Activated naive CD8-positive, alpha-beta T cell treated with anti-CD3 and anti-CD28 coated beads, Interleukin-2, amount 50 U/mL, for 16 hours (primary cell): ENCODE data around the gene PRLH.
"Not testable (repeated sequence)": the region's sequence is repeated elsewhere in the genome, so short reads cannot be mapped to it uniquely, and the experiment has no call there.

ENCODE experiments used
- DNase-seq: peaks from one replicate; pipeline ENCODE4 v3.0.0-alpha.2; 2020; ENCODE audit warnings: low read depth, low spot score

Gene PRLH

DNA sequence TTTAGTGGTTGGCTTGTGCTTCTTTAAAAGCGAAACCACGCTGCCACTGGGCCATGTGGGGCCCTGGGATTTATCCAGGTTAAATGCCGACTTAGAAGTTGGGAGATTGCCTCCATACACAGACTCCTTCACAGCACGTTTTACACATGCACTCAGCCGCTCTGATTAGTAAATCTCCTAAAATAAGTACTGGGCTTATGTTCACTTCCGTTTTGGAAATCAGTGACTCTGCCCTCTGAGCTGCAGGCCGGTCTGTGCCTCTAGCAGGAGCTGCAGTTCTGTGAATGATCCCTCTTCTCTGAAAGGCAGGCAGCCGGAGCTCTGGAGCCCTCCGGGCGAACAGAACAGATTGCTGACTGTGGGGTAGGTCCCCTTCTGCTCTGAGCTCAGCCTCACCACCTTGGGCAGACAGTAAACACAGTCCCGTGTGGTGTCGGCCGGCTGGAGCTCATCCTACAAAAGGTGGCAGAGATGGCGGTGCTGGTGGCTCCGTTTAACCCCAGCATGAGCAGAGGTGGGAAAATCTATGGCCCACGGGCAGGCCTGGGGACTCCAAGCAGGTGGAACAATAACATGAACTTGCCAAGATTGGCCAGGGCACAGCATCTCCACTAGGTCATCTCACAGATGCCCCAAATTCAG is 34.0 kb downstream of the PRLH start:
- no peak for DNase-seq

DNA sequence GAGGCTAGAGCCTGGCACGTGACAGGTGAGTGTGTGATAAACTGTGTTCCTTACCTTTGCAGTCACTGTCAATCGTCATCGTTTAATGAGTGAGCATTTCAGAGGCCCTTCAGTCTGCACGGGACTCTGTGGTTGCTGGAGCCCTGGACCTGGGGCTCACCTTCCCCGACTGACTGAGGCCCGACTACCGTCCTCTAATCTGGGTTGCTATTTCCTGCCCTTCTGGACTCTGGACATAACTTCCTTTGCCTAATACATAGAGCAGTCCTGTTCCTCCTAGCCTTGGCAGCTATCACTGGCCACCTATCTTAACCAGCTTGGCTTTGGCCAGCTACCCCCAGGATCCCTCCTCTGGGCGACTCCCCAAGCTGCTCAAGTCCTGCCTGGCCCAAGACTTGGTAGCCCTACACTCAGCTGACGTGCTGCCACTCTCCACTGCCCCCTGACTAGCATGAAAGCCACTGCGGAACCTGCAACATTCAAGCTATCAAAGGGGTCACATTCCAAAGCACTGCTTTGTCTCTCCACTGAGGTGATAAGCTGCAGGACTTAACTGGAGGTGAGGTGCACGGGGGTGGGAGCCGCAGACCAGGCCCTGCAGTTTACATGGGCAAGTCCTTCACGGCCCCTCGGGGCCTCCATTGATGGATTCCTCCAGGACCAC is 35.2 kb downstream of the PRLH start:
- no peak for DNase-seq

DNA sequence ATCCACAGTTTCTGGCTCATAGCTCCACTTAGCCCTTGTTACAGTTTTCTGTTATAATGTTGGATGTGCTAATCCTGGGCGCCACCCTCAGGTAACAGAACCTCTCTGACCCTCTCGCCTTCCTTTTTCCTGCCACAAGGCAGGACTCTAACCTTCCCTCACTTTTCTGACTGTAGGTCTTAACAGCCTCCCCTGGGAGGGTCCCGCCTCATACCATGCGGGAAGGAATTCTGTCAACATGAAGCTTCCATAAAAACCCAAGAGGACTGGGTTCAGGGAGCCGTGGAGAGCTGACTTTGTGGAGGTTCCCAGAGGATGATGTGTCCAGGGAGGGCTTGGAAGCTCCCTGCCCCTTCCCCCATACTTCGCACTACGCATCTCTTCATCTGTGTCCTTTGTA is 36.0 kb downstream of the PRLH start:
- no peak for DNase-seq

DNA sequence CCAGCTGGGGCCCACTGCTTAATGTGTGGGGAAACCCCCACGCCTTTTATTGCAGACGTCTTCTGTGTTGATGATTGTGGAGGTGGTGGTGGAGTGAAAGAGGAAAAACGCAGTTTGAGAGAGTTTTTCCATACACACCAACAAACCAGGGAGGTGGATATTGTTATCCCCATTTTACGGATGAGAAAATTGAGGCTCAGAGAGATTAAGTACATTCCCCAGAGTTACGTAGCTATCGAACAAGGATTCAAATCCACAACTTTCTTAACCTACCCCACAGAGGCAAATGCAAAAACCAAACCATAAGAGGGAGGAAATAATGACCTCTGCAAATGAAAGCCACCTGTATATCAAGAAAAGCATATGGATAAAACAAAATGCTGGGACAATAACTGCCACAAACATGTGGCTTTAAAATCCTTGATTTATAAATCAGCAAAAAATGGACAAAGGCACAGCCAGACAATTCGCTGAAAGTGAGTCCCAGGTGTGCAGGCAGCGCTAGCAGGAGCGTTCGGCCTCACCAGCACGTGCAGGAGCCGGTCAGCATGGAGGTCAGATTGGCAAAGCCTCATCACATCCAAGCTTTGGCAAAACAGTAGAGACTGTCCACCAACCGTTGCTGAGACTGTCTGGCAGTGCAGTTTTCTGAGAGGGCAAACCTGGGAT is 36.8 kb downstream of the PRLH start:
- DNase-seq, result no peak

DNA sequence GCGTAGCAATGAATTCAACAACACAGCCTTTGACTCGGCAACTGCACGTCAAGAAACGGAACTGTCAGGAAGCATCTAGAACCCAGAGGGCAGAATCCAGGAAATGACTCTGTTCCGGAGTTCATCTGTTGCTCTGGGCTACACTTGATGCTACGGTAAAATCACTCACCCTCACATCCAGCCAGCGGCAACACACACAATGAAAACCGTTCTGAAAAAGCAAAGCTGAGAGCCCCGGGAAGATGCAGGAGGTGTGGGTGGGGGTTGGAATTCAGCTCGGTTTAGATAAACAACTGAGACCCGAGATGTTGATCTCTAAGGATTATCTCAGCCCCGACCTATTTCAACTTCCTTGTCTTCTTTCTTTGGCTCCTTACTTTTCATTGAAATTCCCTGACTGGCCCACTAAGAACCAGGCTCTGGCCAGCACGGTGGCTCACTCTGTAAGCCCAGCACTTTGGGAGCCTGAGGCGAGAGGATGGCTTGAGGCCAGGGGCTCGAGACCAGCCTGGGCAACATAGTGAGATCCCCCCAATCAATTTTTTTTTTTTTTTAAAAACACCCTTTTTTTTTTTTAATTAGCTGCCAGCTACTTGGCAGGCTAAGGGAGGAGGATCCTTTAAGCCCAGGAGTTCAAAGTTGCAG is 37.5 kb downstream of the PRLH start:
- no peak for DNase-seq

DNA sequence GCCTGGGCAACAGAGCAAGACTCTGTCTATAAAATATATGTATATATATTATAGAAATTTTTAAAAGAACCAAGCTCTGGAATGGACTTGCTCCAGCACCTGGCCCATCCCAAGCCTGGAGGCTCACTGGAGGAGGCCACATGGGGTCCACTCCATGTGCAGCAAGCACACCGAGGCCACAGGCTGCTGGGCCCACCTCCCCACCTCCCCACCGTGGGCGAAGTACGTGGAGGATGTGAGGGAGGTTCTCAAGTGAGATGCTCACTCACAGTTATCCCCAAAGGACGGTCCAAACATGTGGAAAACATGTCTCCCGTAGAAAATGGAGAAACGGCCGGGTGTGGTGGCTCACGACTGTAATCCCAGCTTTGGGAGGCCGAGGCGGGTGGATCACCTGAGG is 38.0 kb downstream of the PRLH start:
- no peak for DNase-seq

DNA sequence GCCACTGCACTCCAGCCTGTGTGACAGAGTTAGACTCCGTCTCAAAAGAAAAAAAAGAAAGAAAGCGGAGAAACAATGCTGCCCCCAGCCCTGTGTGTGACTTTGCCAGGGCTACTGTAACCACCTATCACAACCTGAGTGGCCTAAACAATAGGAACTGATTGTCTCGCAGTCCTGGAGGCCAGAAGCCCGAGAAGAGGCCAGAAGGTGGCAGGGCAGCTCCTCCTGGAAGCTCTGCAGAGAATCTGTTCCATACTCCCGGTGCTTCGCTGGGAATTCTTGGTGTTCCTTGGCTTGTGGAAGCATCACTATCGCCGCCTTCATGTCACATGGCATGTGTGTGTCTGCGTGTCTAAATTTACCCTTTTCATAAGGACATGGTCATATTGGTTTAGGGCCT is 38.6 kb downstream of the PRLH start:
- no peak for DNase-seq

DNA sequence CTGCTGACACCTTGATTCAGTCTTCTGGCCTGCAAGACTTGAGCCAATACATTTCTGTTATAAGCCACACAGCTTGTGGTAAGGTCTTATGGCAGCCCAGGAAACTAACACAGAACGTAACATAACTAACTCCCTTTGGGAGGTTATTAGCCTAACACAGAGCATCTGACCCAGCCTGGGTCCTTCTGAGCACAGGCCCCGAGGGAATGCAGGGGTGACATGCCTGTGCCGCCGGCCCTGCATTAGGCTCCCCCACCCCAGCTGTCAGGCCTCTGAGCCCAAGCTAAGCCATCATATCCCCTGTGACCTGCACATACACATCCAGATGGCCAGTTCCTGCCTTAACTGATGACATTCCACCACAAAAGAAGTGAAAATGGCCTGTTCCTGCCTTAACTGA is 40.1 kb downstream of the PRLH start:
- DNase-seq, result not testable (repeated sequence)

DNA sequence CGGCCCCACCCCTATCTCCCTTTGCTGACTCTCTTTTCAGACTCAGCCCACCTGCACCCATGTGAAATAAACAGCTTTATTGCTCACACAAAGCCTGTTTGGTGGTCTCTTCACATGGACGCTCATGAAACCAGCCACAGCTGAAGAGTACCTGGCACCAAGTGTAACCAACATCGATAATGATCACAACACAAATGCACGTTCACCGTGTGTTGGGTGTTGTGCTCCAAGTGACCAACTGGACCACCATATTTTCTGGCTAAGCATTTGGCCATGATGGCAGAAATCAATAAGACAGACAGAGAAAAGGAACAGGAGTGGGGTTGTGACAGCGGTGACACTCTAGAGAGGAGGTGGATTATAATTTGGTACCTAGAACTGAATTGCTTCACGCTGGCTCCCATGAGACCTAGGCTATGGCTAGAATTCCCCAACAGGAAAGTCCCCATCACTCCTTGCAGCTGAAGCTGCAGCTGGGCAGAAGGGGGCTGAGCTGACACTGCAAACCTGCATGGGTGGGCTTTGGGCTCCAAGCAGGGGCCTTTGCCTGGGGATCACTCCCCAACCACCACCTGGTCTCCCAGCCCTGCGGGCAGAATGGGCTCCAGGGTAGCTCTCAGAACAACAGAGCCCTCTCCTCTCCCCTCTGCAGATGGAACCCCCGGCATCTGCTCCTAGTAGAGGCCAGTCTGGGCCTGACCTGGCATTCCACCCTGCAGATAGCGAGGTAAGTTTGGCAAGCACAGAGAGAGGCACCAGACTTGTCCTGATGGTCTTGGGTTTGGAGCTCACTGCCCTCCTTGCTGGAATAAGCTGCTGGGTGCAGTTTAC is 46.4 kb downstream of the PRLH start:
- no peak for DNase-seq

DNA sequence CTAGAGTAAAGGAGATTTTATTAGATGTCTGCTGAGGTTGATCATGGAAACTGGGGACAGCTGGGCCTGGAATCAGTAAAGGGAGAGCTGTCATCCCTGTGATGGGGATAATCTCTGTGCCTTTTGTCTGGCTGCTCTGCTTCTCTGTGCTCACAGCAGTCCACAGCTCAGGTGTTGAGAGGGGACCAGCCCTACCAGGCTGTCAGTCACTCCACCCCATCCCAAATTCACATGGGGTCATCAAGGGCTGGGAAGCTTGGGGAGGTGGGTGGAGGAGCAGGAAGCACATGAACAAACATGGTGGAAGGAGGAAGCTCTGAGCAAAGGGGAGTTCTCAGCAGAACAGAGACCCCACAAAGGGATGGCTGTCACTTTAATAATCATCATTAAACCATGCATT is 47.3 kb downstream of the PRLH start:
- DNase-seq, result no peak

DNA sequence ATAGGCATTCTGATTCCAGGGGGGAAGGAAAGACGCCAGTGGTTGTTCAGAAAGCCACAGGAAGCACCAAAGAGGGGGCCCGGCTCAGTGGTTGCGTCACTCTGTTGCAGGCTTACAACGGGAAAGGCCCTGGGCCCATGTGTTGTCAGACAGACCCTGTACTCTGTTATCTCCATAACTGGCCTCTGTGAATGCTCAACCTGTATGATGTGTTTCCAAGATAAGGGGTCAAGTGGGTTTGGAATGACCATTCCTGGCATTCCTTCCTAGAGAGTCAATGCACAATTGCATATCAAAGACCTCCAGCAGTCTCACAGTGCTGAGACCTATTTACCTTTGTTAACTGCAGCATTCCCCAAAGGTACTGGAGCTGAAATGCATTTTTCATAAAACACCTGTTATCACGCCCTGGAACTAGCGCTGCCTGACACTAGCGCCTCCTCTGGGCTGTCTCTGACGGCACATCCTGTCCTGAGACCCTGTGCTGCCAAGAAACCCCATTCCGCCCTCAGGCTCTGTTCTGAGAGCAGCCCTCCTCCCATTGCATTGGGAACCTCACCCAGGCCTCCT is 47.9 kb downstream of the PRLH start:
- DNase-seq, result no peak

DNA sequence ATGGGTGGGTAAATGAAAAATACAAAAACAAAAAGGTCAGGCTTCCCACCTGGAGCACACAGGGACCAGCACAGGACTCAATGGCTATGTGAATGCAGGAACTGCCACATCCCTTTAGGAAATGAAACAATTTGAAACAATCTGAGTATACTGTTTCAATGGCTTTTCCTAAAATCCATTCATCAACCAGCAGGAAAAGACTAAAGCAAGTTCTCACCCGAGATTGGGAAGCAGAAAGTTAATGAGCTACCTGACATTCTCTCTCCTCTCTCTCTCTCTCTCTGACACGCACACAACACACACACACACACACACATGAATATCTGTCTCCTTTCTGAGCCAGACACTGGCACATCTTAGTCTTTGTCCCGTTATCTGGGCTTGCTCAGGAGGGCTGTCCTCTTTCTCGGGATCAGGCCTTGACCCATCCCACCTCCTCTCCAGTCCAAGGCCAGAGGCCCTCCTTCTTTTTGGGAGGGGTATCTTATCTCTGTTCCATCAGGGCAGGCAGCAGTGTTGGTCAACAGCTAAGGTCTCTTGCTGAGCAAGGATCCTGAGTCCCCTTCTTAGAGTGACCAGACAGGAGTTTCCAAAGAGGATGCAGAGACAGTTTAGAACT is 49.4 kb downstream of the PRLH start:
- no peak for DNase-seq

DNA sequence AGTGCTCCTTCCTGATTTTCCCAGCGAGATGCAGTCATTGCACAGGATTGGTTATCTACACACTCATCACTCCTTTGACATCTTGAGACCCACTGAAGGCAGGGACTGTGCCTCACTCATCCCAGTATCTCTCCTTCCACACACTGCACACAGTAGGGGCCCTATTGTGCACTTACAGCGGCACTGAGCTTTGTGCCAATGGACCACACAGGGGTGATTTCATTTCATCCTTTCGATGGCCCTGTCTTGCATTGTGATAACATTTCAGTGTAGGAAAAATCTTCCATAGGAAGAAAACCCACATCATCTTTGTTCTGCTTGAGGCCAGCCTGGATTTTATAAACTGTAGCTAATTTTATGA is 50.0 kb downstream of the PRLH start:
- no peak for DNase-seq
